HepG2 (cell line): ENCODE results near the gene PAQR5. TPM values are rescaled to one million over a fixed set of nuclear protein-coding genes. Genes with fewer than 3 reads are reported as not detected.

ENCODE experiments used
- ATAC-seq: fragments of 200-7000 bp; cut with Tn5 transposase; 3 replicates; pipeline ENCODE4 v1.9.1; 2020; ENCODE audit warnings: mild to moderate bottlenecking, moderate library complexity
- BruUV-seq: library from RNA; stranded (reverse); fragments of 400-500 nt; replicated peaks from 2 replicates; lab custom pipeline; 2021; lab: Mats Ljungman, UMichigan
- CTCF ChIA-PET: fragments of 300-600 bp; formaldehyde crosslinking; extraction: SDS; loops from one replicate; lab custom pipeline; 2021; ENCODE audit warnings: low total read pairs, inconsistent platforms, low intra/inter-chr PET ratio; lab: Yijun Ruan, JAX
- POLR2A ChIA-PET: fragments of 350-600 bp; sonication (Branson Sonifier 250); formaldehyde crosslinking; loops from one replicate; lab custom pipeline; 2020; ENCODE audit warnings: antibody characterized with exemption, inconsistent platforms; lab: Yijun Ruan, JAX
- DNase-seq: peaks from one replicate; pipeline ENCODE4 v3.0.0-alpha.2; 2015; ENCODE audit warnings: low spot score
- FAIRE-seq: peaks from 3 replicates; lab custom pipeline; 2011; peaks lifted over from hg19 to GRCh38; lab: Jason Lieb, UNC
- H2AFZ ChIP-seq: one replicate; pipeline ENCODE4 v1.6.1; 2011; ENCODE audit warnings: low read length, inconsistent platforms
- H3K27ac ChIP-seq: fragments of 300-600 bp; 3 replicates; pipeline ENCODE4 v1.8.0; 2011; ENCODE audit warnings: mixed run types, mild to moderate bottlenecking, mixed read lengths, low read length, inconsistent platforms; ENCODE audit not compliant: insufficient read depth; ENCODE audit errors: extremely low read length
- H3K27me3 ChIP-seq, 2 experiments: fragments of 200-600 bp in 1 of 2; 2 replicates in 1 of 2; 3 replicates in 1 of 2; pipeline versions ENCODE4 v1.6.0 to v1.8.0; 2011; ENCODE audit warnings: low read length in 2 of 2, mild to moderate bottlenecking in 2 of 2, moderate library complexity in 2 of 2, inconsistent platforms in 1 of 2; ENCODE audit not compliant: insufficient read depth in 2 of 2, control insufficient read depth in 1 of 2
- H3K36me3 ChIP-seq, 2 experiments: fragments of 200-600 bp in 1 of 2; replicated peaks in 1 of 2; 2 replicates in 1 of 2; 3 replicates in 1 of 2; pipeline versions ENCODE4 v1.5.1 to v1.8.0; 2011; ENCODE audit warnings: low read length in 2 of 2, inconsistent platforms in 1 of 2; ENCODE audit not compliant: insufficient read depth in 2 of 2, control insufficient read depth in 1 of 2
- H3K4me1 ChIP-seq: 2 replicates; pipeline ENCODE4 v1.5.1; 2012; ENCODE audit warnings: low read length, inconsistent platforms; ENCODE audit not compliant: insufficient read depth
- H3K4me2 ChIP-seq: 2 replicates; pipeline ENCODE4 v1.6.0; 2011; ENCODE audit warnings: low read depth, low read length, inconsistent platforms
- H3K4me3 ChIP-seq, 3 experiments: fragments of 200-600 bp in 1 of 3; sonication (generic), shearing (Covaris generic) in 1 of 3; replicated peaks in 1 of 3; 2 replicates each; pipeline ENCODE4 v1.5.1; 2011 to 2016; ENCODE audit warnings: low read length in 3 of 3, inconsistent platforms in 2 of 3, low read depth in 2 of 3, mild to moderate bottlenecking in 2 of 3, control low read depth in 1 of 3, mixed read lengths in 1 of 3; ENCODE audit not compliant: insufficient read depth in 1 of 3
- H3K79me2 ChIP-seq: one replicate; pipeline ENCODE4 v1.6.1; 2011; ENCODE audit warnings: low read length, inconsistent platforms; ENCODE audit not compliant: insufficient read depth
- H3K9ac ChIP-seq: 2 replicates; pipeline ENCODE4 v1.6.0; 2011; ENCODE audit warnings: mild to moderate bottlenecking, low read depth, low read length, inconsistent platforms; ENCODE audit not compliant: insufficient read depth
- H3K9me3 ChIP-seq: 2 replicates; pipeline ENCODE4 v1.5.1; 2012; ENCODE audit warnings: mild to moderate bottlenecking, low read length
- H4K20me1 ChIP-seq: 2 replicates; pipeline ENCODE4 v1.6.0; 2011; ENCODE audit warnings: inconsistent platforms, mild to moderate bottlenecking, low read length, moderate library complexity; ENCODE audit not compliant: insufficient read depth
- DPF2 ChIP-seq: sonication (generic); formaldehyde crosslinking; IDR thresholded peaks from 2 replicates; pipeline ENCODE4 v1.4.0; 2020; ENCODE audit warnings: mild to moderate bottlenecking, low read depth, missing genetic modification reagents, borderline replicate concordance
- GTF2F1 ChIP-seq: fragments of 150-350 bp; IDR thresholded peaks from 2 replicates; pipeline ENCODE4 v1.6.1; 2014; ENCODE audit warnings: low read length
- HNRNPUL1 ChIP-seq: fragments of 200-400 bp; formaldehyde crosslinking; IDR thresholded peaks from 2 replicates; pipeline ENCODE4 v1.6.1; 2017; ENCODE audit warnings: low read depth, mild to moderate bottlenecking, low read length, moderate library complexity
- MIER3 ChIP-seq: IDR thresholded peaks from 2 replicates; pipeline ENCODE4 v1.6.1; 2016; ENCODE audit warnings: missing compliant biosample characterization, borderline replicate concordance
- SCMH1 ChIP-seq: sonication (generic); formaldehyde crosslinking; IDR thresholded peaks from 2 replicates; pipeline ENCODE4 v1.9.0; 2021; ENCODE audit warnings: missing genetic modification reagents, mild to moderate bottlenecking, borderline replicate concordance
- SRF ChIP-seq: IDR thresholded peaks from 2 replicates; pipeline ENCODE4 v1.6.1; 2011; ENCODE audit warnings: mild to moderate bottlenecking, low read depth, low read length, moderate library complexity
- SRSF4 ChIP-seq: fragments of 200-400 bp; formaldehyde crosslinking; IDR thresholded peaks from one replicate; pipeline ENCODE4 v1.6.1; 2018; ENCODE audit warnings: mild to moderate bottlenecking, low read depth, low read length, moderate library complexity; ENCODE audit not compliant: poor library complexity, severe bottlenecking
- ZNF20 ChIP-seq: sonication (generic); formaldehyde crosslinking; IDR thresholded peaks from 2 replicates; pipeline ENCODE4 v1.4.0; 2020; ENCODE audit warnings: mild to moderate bottlenecking, moderate library complexity, missing genetic modification reagents
- ZNF296 ChIP-seq: sonication (generic); formaldehyde crosslinking; conservative IDR thresholded peaks from 2 replicates; pipeline ENCODE4 v1.5.0; 2020; ENCODE audit warnings: mild to moderate bottlenecking, missing genetic modification reagents
- ZNF460 ChIP-seq: sonication (generic); formaldehyde crosslinking; IDR thresholded peaks from 2 replicates; pipeline ENCODE4 v1.5.1; 2020; ENCODE audit warnings: missing genetic modification reagents, mild to moderate bottlenecking, borderline replicate concordance
- ZNF552 ChIP-seq: sonication (generic); formaldehyde crosslinking; IDR thresholded peaks from 2 replicates; pipeline ENCODE4 v1.9.0; 2022; ENCODE audit warnings: missing genetic modification reagents, mild to moderate bottlenecking, borderline replicate concordance
- ZNF720 ChIP-seq: sonication (generic); formaldehyde crosslinking; IDR thresholded peaks from 2 replicates; pipeline ENCODE4 v1.4.0; 2020; ENCODE audit warnings: missing genetic modification reagents
- ZNF75D ChIP-seq: sonication (generic); formaldehyde crosslinking; IDR thresholded peaks from 2 replicates; pipeline ENCODE4 v1.8.1; 2023; ENCODE audit warnings: missing genetic modification reagents, mild to moderate bottlenecking, borderline replicate concordance
- ZSCAN22 ChIP-seq: sonication (generic); formaldehyde crosslinking; IDR thresholded peaks from 2 replicates; pipeline ENCODE4 v1.4.0; 2020; ENCODE audit warnings: mild to moderate bottlenecking, missing genetic modification reagents
- WGBS: methylation state at CpG from one replicate; pipeline ENCODE4 v1.1.6; 2017; ENCODE audit warnings: low lambda C conversion rate; 5-methylcytosine and 5-hydroxymethylcytosine counted together
- in situ Hi-C: cut with HindIII; loops from 2 replicates; pipeline ENCODE4 v1.10.0; 2017; ENCODE audit warnings: low pct_unique_long_range_greater_than_20kb; ENCODE audit not compliant: extremely low pct_ligation_motif_present
- intact Hi-C: fragments of 100-400 bp; cut with micrococcal nuclease; formaldehyde crosslinking; loops from one replicate; pipeline ENCODE4 v1.10.0; 2022; ENCODE audit not compliant: unreplicated experiment
- polyA plus RNA-seq, 8 experiments: library from polyadenylated mRNA; depleted of rRNA in 3 of 8; stranded (reverse) in 7 of 8; unstranded in 1 of 8; fragments of >200 nt; fragmentation: Illumina TruSeq in 4 of 8; extraction: Trizol in 4 of 8; gene quantifications; 2 replicates each; pipeline versions ENCODE4 v1.2.1 to v1.2.3, GENCODE V29; 2011 to 2016; ENCODE audit warnings: low read depth in 4 of 8, missing spikeins in 1 of 8, mixed read lengths in 1 of 8; ENCODE audit not compliant: insufficient read depth in 1 of 8
- total RNA-seq, 5 experiments: library from RNA; depleted of rRNA; stranded (reverse); fragments of >200 nt; fragmentation: Illumina TruSeq; extraction: Trizol; gene quantifications; 2 replicates each; pipeline ENCODE4 v1.2.3, GENCODE V29; 2016; ENCODE audit warnings: low read depth in 1 of 5
- TF ChIP-seq, protein P1 (sequence below): IDR thresholded peaks from 2 replicates; pipeline ENCODE4 v1.6.1; 2016; ENCODE audit warnings: mild to moderate bottlenecking, missing biosample characterization, missing genetic modification reagents
- TF ChIP-seq, protein P2 (sequence below): fragments of 450-650 bp; IDR thresholded peaks from 2 replicates; pipeline ENCODE4 v1.6.1; 2017; ENCODE audit warnings: mild to moderate bottlenecking
- TF ChIP-seq, protein P3 (sequence below): sonication (generic); formaldehyde crosslinking; IDR thresholded peaks from 2 replicates; pipeline ENCODE4 v1.8.1; 2023; ENCODE audit warnings: mild to moderate bottlenecking, missing genetic modification reagents
- TF ChIP-seq, protein P4 (sequence below): sonication (generic); formaldehyde crosslinking; IDR thresholded peaks from 2 replicates; pipeline ENCODE4 v1.4.0; 2020; ENCODE audit warnings: missing genetic modification reagents
- TF ChIP-seq, protein P5 (sequence below): conservative IDR thresholded peaks from 2 replicates; pipeline ENCODE4 v1.6.1; 2018; ENCODE audit warnings: missing genetic modification reagents

PAQR5 gene
- total and polyA plus RNA-seq, 2 of the 13 experiments (the other 11 are each of a cell fraction or from before 2014, with no cell fraction given): 0.53 to 1.3 TPM

DNA sequence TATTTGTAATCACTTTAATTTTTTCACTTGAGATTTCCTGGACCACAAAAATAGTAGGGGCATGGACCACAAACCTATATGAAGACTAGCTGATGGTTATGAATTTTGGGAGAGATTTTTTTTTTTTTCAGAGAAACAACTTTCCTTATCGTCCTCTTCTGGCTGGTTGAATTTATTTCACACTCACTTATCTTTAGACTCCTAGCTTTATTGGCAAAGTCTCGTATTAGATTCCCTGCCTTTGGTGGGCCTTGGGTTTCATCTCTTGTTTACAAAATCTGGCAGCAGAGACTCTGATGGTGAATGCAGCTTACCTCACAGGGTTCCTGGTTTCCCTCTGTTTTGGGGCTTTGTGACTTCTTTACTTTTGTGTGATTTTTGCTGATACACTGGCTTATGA lies 70.9 kb downstream of the PAQR5 start:
- H3K9ac ChIP-seq: no peak overlapping the region
- BruUV-seq: no TSS peak
- H3K4me2 ChIP-seq: no peak overlapping the region
- H3K27ac ChIP-seq: no peak overlapping the region
- FAIRE-seq (no peak), DNase-seq (no peak), ATAC-seq (no peak)
- peaks cover 14% of the 10 kb centered on the region for H3K4me1 ChIP-seq
- 45% methylated on average over 2 of the region's 2 CpGs for WGBS
- H3K79me2 ChIP-seq: no peaks in the 10 kb centered on the region
- POLR2A ChIA-PET: no interaction called here
- H3K36me3 ChIP-seq: no peaks in the 10 kb centered on the region
- no peaks in the 10 kb centered on the region for H3K9me3 ChIP-seq
- no peaks in the 10 kb centered on the region; a peak in 1 of 5 replicates for H3K27me3 ChIP-seq
- CTCF ChIA-PET: no interaction called here
- no peak overlapping the region for H2AFZ ChIP-seq
- in situ Hi-C loops (no loop called here), intact Hi-C loops (no loop called here)
- H3K4me3 ChIP-seq: no peak overlapping the region
- TF ChIP-seq HNRNPUL1 (no peak), ZSCAN22 (no peak), ZNF20 (CRISPR knock-in tag) (no peak), DPF2 (CRISPR knock-in tag) (no peak), GTF2F1 (no peak), SCMH1 (CRISPR knock-in tag) (no peak), MIER3 (CRISPR knock-in tag) (no peak), ZNF296 (no peak), SRSF4 (no peak), ZNF552 (no peak), ZNF460 (CRISPR knock-in tag) (no peak), SRF (no peak), ZNF75D (CRISPR knock-in tag) (no peak), ZNF720 (CRISPR knock-in tag) (no peak)
- TF ChIP-seq, protein P1, sequence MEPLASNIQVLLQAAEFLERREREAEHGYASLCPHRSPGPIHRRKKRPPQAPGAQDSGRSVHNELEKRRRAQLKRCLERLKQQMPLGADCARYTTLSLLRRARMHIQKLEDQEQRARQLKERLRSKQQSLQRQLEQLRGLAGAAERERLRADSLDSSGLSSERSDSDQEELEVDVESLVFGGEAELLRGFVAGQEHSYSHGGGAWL (CRISPR knock-in tag): no peak
- TF ChIP-seq, protein P2, sequence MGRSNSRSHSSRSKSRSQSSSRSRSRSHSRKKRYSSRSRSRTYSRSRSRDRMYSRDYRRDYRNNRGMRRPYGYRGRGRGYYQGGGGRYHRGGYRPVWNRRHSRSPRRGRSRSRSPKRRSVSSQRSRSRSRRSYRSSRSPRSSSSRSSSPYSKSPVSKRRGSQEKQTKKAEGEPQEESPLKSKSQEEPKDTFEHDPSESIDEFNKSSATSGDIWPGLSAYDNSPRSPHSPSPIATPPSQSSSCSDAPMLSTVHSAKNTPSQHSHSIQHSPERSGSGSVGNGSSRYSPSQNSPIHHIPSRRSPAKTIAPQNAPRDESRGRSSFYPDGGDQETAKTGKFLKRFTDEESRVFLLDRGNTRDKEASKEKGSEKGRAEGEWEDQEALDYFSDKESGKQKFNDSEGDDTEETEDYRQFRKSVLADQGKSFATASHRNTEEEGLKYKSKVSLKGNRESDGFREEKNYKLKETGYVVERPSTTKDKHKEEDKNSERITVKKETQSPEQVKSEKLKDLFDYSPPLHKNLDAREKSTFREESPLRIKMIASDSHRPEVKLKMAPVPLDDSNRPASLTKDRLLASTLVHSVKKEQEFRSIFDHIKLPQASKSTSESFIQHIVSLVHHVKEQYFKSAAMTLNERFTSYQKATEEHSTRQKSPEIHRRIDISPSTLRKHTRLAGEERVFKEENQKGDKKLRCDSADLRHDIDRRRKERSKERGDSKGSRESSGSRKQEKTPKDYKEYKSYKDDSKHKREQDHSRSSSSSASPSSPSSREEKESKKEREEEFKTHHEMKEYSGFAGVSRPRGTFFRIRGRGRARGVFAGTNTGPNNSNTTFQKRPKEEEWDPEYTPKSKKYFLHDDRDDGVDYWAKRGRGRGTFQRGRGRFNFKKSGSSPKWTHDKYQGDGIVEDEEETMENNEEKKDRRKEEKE: no peak
- TF ChIP-seq, protein P3, sequence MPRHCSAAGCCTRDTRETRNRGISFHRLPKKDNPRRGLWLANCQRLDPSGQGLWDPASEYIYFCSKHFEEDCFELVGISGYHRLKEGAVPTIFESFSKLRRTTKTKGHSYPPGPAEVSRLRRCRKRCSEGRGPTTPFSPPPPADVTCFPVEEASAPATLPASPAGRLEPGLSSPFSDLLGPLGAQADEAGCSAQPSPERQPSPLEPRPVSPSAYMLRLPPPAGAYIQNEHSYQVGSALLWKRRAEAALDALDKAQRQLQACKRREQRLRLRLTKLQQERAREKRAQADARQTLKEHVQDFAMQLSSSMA (CRISPR knock-in tag): no peak
- TF ChIP-seq, protein P4, sequence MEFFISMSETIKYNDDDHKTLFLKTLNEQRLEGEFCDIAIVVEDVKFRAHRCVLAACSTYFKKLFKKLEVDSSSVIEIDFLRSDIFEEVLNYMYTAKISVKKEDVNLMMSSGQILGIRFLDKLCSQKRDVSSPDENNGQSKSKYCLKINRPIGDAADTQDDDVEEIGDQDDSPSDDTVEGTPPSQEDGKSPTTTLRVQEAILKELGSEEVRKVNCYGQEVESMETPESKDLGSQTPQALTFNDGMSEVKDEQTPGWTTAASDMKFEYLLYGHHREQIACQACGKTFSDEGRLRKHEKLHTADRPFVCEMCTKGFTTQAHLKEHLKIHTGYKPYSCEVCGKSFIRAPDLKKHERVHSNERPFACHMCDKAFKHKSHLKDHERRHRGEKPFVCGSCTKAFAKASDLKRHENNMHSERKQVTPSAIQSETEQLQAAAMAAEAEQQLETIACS (CRISPR knock-in tag): no peak
- TF ChIP-seq, protein P5, sequence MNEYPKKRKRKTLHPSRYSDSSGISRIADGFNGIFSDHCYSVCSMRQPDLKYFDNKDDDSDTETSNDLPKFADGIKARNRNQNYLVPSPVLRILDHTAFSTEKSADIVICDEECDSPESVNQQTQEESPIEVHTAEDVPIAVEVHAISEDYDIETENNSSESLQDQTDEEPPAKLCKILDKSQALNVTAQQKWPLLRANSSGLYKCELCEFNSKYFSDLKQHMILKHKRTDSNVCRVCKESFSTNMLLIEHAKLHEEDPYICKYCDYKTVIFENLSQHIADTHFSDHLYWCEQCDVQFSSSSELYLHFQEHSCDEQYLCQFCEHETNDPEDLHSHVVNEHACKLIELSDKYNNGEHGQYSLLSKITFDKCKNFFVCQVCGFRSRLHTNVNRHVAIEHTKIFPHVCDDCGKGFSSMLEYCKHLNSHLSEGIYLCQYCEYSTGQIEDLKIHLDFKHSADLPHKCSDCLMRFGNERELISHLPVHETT (CRISPR knock-in tag): no peak
- H4K20me1 ChIP-seq: no peaks in the 10 kb centered on the region
